WI38 (cell line): Measurements from ENCODE around the gene CEP112.

Experiments used
- H3K4me3 ChIP-seq: 2 replicates; pipeline ENCODE4 v1.5.1; 2011; ENCODE audit warnings: low read depth, mild to moderate bottlenecking, control low read depth, low read length
- TF ChIP-seq, protein P1 (sequence below): IDR thresholded peaks from 2 replicates; pipeline ENCODE4 v1.5.1; 2012; ENCODE audit warnings: low read depth, mild to moderate bottlenecking, control low read depth, low read length

Gene CEP112

DNA sequence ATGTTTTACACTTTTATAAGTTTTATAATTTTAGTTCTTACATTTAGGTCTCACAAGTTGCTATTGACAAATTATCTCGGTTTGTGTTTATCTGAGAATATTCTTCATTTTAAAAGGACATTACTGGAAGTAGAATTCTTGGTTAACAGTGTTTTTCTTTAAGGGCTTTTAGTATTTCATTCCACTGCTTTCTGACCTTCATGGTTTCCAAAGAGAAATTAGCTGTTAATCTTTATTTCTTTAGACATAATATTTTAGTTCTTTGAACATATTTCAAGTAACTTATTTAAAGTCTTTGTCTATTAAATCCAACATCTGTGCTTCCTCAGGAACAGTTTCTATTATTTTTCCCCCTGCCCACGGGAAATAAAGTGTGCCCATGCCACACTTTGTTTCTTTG lies 390.4 kb downstream of the CEP112 start:
- TF ChIP-seq, protein P1, sequence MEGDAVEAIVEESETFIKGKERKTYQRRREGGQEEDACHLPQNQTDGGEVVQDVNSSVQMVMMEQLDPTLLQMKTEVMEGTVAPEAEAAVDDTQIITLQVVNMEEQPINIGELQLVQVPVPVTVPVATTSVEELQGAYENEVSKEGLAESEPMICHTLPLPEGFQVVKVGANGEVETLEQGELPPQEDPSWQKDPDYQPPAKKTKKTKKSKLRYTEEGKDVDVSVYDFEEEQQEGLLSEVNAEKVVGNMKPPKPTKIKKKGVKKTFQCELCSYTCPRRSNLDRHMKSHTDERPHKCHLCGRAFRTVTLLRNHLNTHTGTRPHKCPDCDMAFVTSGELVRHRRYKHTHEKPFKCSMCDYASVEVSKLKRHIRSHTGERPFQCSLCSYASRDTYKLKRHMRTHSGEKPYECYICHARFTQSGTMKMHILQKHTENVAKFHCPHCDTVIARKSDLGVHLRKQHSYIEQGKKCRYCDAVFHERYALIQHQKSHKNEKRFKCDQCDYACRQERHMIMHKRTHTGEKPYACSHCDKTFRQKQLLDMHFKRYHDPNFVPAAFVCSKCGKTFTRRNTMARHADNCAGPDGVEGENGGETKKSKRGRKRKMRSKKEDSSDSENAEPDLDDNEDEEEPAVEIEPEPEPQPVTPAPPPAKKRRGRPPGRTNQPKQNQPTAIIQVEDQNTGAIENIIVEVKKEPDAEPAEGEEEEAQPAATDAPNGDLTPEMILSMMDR = no peak

DNA sequence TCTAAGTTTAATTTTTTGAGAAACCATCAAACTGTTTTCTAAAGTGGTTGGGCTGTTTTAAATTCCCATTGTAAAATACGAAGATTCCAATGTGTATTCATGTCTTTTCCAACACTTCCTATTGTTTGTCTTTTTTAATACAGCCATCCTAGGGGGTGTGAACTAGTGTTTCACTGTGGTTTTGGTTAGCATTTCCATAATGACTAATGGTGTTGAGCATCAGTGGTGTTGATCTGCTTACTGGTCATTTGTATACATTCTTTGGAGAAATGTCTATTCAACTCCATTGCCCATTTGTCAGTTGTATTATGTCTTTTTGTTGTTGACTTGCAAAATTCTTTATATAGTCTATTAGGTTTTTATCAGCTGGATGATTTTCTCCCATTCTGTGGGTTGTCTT lies 391.3 kb downstream of the CEP112 start:
- no peak overlapping the region for H3K4me3 ChIP-seq
- TF ChIP-seq, protein P1 = no peak

More for the DNA sequence above, 390.4 kb downstream of the CEP112 start:
- H3K4me3 ChIP-seq = no peak overlapping the region

DNA sequence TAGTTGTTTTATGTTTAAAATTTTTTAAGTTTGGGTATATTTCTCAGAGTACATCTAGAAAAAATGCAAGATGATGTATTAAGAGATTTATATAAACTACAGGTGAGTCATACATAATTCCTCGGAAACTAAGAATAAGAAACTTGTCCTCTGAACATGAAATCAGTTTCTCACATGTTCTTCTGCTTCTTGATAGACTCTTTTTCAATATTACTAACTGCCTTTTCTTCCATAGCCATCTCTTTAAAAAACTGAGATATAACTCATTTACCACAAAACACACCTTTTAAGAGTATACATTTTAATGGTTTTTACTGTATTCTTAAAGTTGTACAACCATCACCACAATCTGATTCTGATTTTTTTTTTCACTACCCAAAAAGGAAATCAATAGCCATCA lies 392.1 kb downstream of the CEP112 start:
- TF ChIP-seq, protein P1 = no peak
- no peak overlapping the region for H3K4me3 ChIP-seq

DNA sequence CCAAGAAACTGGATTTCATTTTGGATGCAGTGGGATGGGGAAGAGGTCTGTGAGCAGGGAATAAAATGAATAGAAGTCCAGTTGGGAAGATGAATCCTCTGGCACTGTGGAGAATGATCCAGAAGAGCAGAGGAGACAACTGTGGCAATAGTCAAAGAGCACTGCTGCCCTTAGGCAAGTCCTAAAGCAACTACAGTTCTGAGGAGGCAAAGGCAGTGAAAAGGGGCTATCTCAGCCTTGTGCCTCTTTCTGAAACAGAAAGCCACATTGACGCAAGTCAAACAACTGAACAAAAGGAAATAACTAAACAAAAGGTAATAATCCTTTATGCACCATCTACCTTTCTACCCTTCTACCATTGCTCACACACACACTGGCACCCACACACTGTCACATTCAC lies 392.5 kb downstream of the CEP112 start:
- no peak overlapping the region for H3K4me3 ChIP-seq
- TF ChIP-seq, protein P1 = no peak

DNA sequence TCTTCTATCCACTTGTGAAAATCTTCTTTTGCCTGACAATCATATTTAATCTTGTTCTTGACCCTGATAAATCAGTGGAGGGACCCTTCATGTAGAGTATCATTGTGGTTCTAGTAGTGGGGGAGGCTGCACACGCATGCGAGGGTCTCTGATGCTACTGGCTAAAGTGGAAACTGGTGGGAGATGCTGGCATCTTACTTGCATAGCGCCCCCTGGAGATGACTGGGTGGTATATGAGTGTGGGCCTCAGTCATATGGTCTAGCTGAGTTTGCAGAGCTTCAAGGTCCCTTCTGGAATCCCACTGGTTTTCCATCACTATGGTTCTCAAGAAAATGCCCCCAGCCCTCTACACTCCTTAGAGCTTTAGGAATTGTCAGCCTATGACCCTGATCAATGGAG lies 394.1 kb downstream of the CEP112 start:
- no peak overlapping the region for H3K4me3 ChIP-seq
- TF ChIP-seq, protein P1 = peak; percentile 43

DNA sequence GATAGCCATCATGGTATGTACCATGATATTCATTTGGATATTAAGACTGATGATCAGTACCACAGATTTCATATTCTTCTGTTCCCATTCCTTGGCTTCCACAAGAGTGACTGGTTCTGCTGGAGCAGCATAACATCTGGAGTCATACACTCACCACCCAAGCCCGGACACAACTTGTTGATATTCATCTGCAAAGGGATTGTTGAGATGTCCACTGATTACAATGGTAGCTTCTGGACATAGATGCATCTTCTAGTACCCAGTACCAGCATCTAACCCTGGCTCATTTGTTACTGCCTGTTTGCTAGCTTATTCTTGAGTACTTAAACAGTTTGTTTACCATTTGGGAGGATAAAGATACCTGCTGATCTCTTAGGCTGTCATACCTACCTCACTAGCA lies 394.8 kb downstream of the CEP112 start:
- H3K4me3 ChIP-seq = no peak overlapping the region
- TF ChIP-seq, protein P1 = no peak

DNA sequence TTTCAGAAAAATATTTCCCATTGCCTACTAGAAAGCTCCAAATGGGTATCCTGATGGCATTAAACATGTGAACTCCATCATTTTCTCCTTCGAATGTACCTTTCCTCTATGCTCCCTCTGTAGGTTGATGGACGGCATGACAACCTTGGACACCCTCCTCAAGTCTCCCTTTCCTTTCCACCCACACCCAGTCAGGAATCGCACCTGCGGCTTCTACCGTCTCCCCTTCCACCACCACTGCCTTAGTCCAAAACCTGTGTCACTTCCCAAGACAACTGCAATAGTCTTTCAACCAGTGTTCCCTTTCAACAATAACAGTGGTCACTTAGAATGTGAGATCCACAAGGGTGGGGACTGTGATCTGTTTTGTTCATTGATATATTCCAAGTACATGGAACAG lies 397.4 kb downstream of the CEP112 start:
- no peak overlapping the region for H3K4me3 ChIP-seq
- TF ChIP-seq, protein P1 = peak; percentile 61
